Left kidney (tissue), 2 donors: ENCODE results near the gene ATXN7L3. TPM values are rescaled to one million over a fixed set of nuclear protein-coding genes. Genes with fewer than 3 reads are reported as not detected.
"Not testable (repeated sequence)": the region's sequence is repeated elsewhere in the genome, so short reads cannot be mapped to it uniquely, and the experiment has no call there.

Experiments used
- DNase-seq: peaks from one replicate; pipeline ENCODE4 v3.0.0-alpha.2; 2013
- polyA plus RNA-seq: library from polyadenylated mRNA; unstranded; fragments of 120-200 nt; gene quantifications from one replicate; pipeline ENCODE4 v1.2.1, GENCODE V29; 2013; ENCODE audit not compliant: insufficient read length

Gene ATXN7L3
- polyA plus RNA-seq, 1 donor, result 69.2 TPM

GRCh38 chr17:44176257-44176656 is 23.4 kb downstream of the ATXN7L3 start:
- no peak for DNase-seq

- DNase-seq, result no peak
These were observed 25.3 kb downstream of the ATXN7L3 start for GRCh38 chr17:44174427-44174826.

- DNase-seq, result no peak
These were observed 27.7 kb downstream of the ATXN7L3 start for GRCh38 chr17:44171931-44172455.

GRCh38 chr17:44170499-44171201 is 29.0 kb downstream of the ATXN7L3 start, which contains the start of gene ASB16:
TSS of gene ASB16 (plus strand) at chr17:44170704. CDS start at chr17:44170790, 86 bp downstream.
- DNase-seq, result no peak

- no peak for DNase-seq
These were observed 29.6 kb downstream of the ATXN7L3 start for GRCh38 chr17:44170135-44170498.

GRCh38 chr17:44167181-44167861 is 32.4 kb downstream of the ATXN7L3 start:
- DNase-seq, result no peak

- no peak for DNase-seq
These were observed 35.2 kb downstream of the ATXN7L3 start for GRCh38 chr17:44164476-44164875.

- no peak for DNase-seq
These were observed 40.0 kb downstream of the ATXN7L3 start for GRCh38 chr17:44159519-44160210.

- DNase-seq, result no peak
These were observed 44.2 kb downstream of the ATXN7L3 start for GRCh38 chr17:44155488-44155887.

GRCh38 chr17:44152875-44153274 is 46.8 kb downstream of the ATXN7L3 start:
- DNase-seq, result no peak

- no peak for DNase-seq
These were observed 49.8 kb downstream of the ATXN7L3 start for GRCh38 chr17:44149750-44150329.

GRCh38 chr17:44149066-44149465 is 50.6 kb downstream of the ATXN7L3 start:
- not testable (repeated sequence) for DNase-seq

- DNase-seq, result no peak
These were observed 51.9 kb downstream of the ATXN7L3 start for GRCh38 chr17:44147812-44148211.

- no peak for DNase-seq
These were observed 53.0 kb downstream of the ATXN7L3 start for GRCh38 chr17:44146375-44147346.

- no peak for DNase-seq
These were observed 54.5 kb downstream of the ATXN7L3 start for GRCh38 chr17:44144966-44145739.

GRCh38 chr17:44143921-44144320 is 55.8 kb downstream of the ATXN7L3 start:
- not testable (repeated sequence) for DNase-seq
